Measurements from ENCODE around the gene WDFY4. TPM values are rescaled to one million over a fixed set of nuclear protein-coding genes. Genes with fewer than 3 reads are reported as not detected.

WDFY4 gene
- total RNA-seq, 2 donors from 2014 or later: 0.70 to 2.0 TPM

GRCh38 chr10:48821692-48822091 is 137.0 kb downstream of the WDFY4 start:
- H3K27me3 ChIP-seq: no peaks in the 10 kb centered on the region
- H3K4me1 ChIP-seq: no peaks in the 10 kb centered on the region
- H3K4me3 ChIP-seq: no peak overlapping the region
- H3K9me3 ChIP-seq: no peaks in the 10 kb centered on the region
- H3K36me3 ChIP-seq: no peaks in the 10 kb centered on the region
- H3K27ac ChIP-seq: no peak overlapping the region
- TF ChIP-seq, protein P1, sequence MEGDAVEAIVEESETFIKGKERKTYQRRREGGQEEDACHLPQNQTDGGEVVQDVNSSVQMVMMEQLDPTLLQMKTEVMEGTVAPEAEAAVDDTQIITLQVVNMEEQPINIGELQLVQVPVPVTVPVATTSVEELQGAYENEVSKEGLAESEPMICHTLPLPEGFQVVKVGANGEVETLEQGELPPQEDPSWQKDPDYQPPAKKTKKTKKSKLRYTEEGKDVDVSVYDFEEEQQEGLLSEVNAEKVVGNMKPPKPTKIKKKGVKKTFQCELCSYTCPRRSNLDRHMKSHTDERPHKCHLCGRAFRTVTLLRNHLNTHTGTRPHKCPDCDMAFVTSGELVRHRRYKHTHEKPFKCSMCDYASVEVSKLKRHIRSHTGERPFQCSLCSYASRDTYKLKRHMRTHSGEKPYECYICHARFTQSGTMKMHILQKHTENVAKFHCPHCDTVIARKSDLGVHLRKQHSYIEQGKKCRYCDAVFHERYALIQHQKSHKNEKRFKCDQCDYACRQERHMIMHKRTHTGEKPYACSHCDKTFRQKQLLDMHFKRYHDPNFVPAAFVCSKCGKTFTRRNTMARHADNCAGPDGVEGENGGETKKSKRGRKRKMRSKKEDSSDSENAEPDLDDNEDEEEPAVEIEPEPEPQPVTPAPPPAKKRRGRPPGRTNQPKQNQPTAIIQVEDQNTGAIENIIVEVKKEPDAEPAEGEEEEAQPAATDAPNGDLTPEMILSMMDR (IDR thresholded peaks at IDR 0.05): no peak
- DNase-seq (ENCODE audit: low spot score): peak; percentile 38

- no peak overlapping the region for H3K4me3 ChIP-seq
- H3K36me3 ChIP-seq: no peaks in the 10 kb centered on the region
- no peak for DNase-seq (ENCODE audit: low spot score)
- H3K9me3 ChIP-seq: no peaks in the 10 kb centered on the region
- H3K27me3 ChIP-seq: no peaks in the 10 kb centered on the region
- H3K27ac ChIP-seq: no peak overlapping the region
- peaks cover 0 to 3% of the 10 kb centered on the region in 2 donors for H3K4me1 ChIP-seq
- TF ChIP-seq, protein P1 (IDR thresholded peaks at IDR 0.05): no peak
Measured at GRCh38 chr10:48833674-48834073, 149.0 kb downstream of the WDFY4 start.

GRCh38 chr10:48834189-48834965 is 149.7 kb downstream of the WDFY4 start:
- Histone ChIP-seq H3K9me3 (no peaks in the 10 kb centered on the region), H3K27me3 (no peaks in the 10 kb centered on the region), H3K4me1 (peaks cover 0 to 10% of the 10 kb centered on the region in 2 donors), H3K36me3 (no peaks in the 10 kb centered on the region), H3K4me3 (no peak overlapping the region), H3K27ac (no peak overlapping the region)
- no peak for DNase-seq (ENCODE audit: low spot score)
- TF ChIP-seq, protein P1 (IDR thresholded peaks at IDR 0.05): no peak

GRCh38 chr10:48835781-48836180 is 151.1 kb downstream of the WDFY4 start:
- H3K9me3 ChIP-seq: no peaks in the 10 kb centered on the region
- peaks cover 0 to 19% of the 10 kb centered on the region in 2 donors for H3K4me1 ChIP-seq
- no peaks in the 10 kb centered on the region for H3K36me3 ChIP-seq
- no peak overlapping the region for H3K4me3 ChIP-seq
- no peaks in the 10 kb centered on the region for H3K27me3 ChIP-seq
- TF ChIP-seq, protein P1 (IDR thresholded peaks at IDR 0.05): no peak
- no peak overlapping the region for H3K27ac ChIP-seq
- no peak for DNase-seq (ENCODE audit: low spot score)

GRCh38 chr10:48836605-48837004 is 151.9 kb downstream of the WDFY4 start:
- Histone ChIP-seq H3K27me3 (no peaks in the 10 kb centered on the region), H3K4me1 (peaks cover 0 to 19% of the 10 kb centered on the region in 2 donors), H3K9me3 (no peaks in the 10 kb centered on the region), H3K27ac (no peak overlapping the region), H3K4me3 (no peak overlapping the region), H3K36me3 (no peaks in the 10 kb centered on the region)
- TF ChIP-seq, protein P1 (IDR thresholded peaks at IDR 0.05): no peak
- DNase-seq (ENCODE audit: low spot score): no peak

DNA sequence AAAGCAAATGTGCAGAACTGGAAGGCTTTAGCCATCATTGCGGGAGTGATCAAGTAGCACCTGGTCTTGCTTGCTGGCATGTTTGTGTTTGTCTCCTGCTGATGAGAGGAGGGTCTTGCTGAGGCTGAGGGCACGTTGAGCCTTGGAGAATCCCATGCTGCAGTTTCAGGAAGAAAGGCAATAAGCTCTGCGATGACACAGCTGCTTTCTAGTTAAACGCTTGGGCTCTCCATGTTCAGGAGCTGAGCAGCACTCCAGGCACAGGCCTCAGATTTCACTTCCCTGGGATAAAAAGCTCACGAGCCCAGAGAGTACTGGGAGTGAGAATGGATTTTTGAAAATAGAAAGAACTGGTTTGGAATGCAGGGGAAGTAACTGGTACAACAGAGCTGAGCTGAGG is 154.2 kb downstream of the WDFY4 start:
- H3K27me3 ChIP-seq: no peaks in the 10 kb centered on the region
- no peak for DNase-seq (ENCODE audit: low spot score)
- H3K36me3 ChIP-seq: no peaks in the 10 kb centered on the region
- peaks cover 0 to 19% of the 10 kb centered on the region in 2 donors for H3K4me1 ChIP-seq
- TF ChIP-seq, protein P1 (IDR thresholded peaks at IDR 0.05): no peak
- no peaks in the 10 kb centered on the region for H3K9me3 ChIP-seq
- H3K4me3 ChIP-seq: no peak overlapping the region
- no peak overlapping the region for H3K27ac ChIP-seq
